ENCODE data around the gene ZRSR2. TPM values are rescaled to one million over a fixed set of nuclear protein-coding genes. Genes with fewer than 3 reads are reported as not detected.

ZRSR2 gene
- total and polyA plus RNA-seq, 7 donors, result 7.4 to 22.2 (median 10.7) TPM

GRCh38 chrX:15864629-15865028 lies 74.3 kb downstream of the ZRSR2 start:
- no peak for TF ChIP-seq CTCF (IDR thresholded peaks at IDR 0.05)
- no peaks in the 10 kb centered on the region for H3K36me3 ChIP-seq (ENCODE audit: insufficient read depth in 1 of 2, low read depth in 1 of 2)
- no peaks in the 10 kb centered on the region for H3K9me3 ChIP-seq
- intact Hi-C loops (cut with DNase I), result no loop called here
- peak in 2 of 4 donors; percentile 33 to 56 for ATAC-seq
- H3K27me3 ChIP-seq (ENCODE audit: insufficient read depth in 3 of 3, low read length in 2 of 3), result peaks cover 0 to 23% (median 0%) of the 10 kb centered on the region in 3 donors
- no peak overlapping the region for H3K4me3 ChIP-seq
- peak overlapping the region; percentile 69 for H3K27ac ChIP-seq
- no peak for DNase-seq
- H3K4me1 ChIP-seq, result peaks cover 9% of the 10 kb centered on the region

GRCh38 chrX:15866147-15866546 lies 75.9 kb downstream of the ZRSR2 start:
- Histone ChIP-seq H3K4me3 (no peak overlapping the region), H3K36me3 (ENCODE audit: insufficient read depth in 1 of 2, low read depth in 1 of 2) (no peaks in the 10 kb centered on the region), H3K27ac (no peak overlapping the region), H3K9me3 (no peaks in the 10 kb centered on the region), H3K27me3 (ENCODE audit: insufficient read depth in 3 of 3, low read length in 2 of 3) (peaks cover 0 to 28% (median 0%) of the 10 kb centered on the region in 3 donors), H3K4me1 (peaks cover 9% of the 10 kb centered on the region)
- no peak for TF ChIP-seq CTCF (IDR thresholded peaks at IDR 0.05)
- DNase-seq, result no peak
- WGBS, 3 donors, result 73 to 93% (median 88%) methylated on average over 3 of the region's 3 CpGs
- ATAC-seq, result no peak
- intact Hi-C loops (cut with DNase I), result no loop called here

- ATAC-seq (no peak), DNase-seq (no peak)
- intact Hi-C loops (cut with DNase I), result no loop called here
- Histone ChIP-seq H3K27me3 (ENCODE audit: insufficient read depth in 3 of 3, low read length in 2 of 3) (peaks cover 0 to 34% (median 0%) of the 10 kb centered on the region in 3 donors), H3K4me3 (no peak overlapping the region), H3K27ac (no peak overlapping the region), H3K9me3 (no peaks in the 10 kb centered on the region), H3K36me3 (ENCODE audit: insufficient read depth in 1 of 2, low read depth in 1 of 2) (no peaks in the 10 kb centered on the region), H3K4me1 (no peaks in the 10 kb centered on the region)
- no peak for TF ChIP-seq CTCF (IDR thresholded peaks at IDR 0.05)
- WGBS, 3 donors, result 97 to 98% (median 97%) methylated on average over 4 of the region's 4 CpGs
Measured at GRCh38 chrX:15869695-15870094, 79.4 kb downstream of the ZRSR2 start.

- H3K4me3 ChIP-seq, result no peak overlapping the region
- no peaks in the 10 kb centered on the region for H3K9me3 ChIP-seq
- DNase-seq (no peak), ATAC-seq (no peak)
- 82 to 91% (median 84%) methylated on average over 4 of the region's 4 CpGs for WGBS, 3 donors
- H3K36me3 ChIP-seq (ENCODE audit: insufficient read depth in 1 of 2, low read depth in 1 of 2), result no peaks in the 10 kb centered on the region
- H3K27me3 ChIP-seq (ENCODE audit: insufficient read depth in 3 of 3, low read length in 2 of 3), result peaks cover 0 to 34% (median 0%) of the 10 kb centered on the region in 3 donors
- no peak overlapping the region for H3K27ac ChIP-seq
- no peak for TF ChIP-seq CTCF (IDR thresholded peaks at IDR 0.05)
- no peaks in the 10 kb centered on the region for H3K4me1 ChIP-seq
- intact Hi-C loops (cut with DNase I), result no loop called here
Measured at GRCh38 chrX:15870310-15870709, 80.0 kb downstream of the ZRSR2 start.

Other genes with a start within 250 kb of the ZRSR2 start
- gene ACE2, start 189.5 kb upstream of the ZRSR2 start, total RNA-seq, result under 1 TPM; 0.19 to 0.74 (median 0.42) TPM
- gene ACE2, start 189.5 kb upstream of the ZRSR2 start, polyA plus RNA-seq, result 10 to 100 TPM in 1 of 3 donors, 1 to 10 TPM in 1, under 1 TPM in 1; 0.42 to 13.5 (median 1.1) TPM
- gene CLTRN, start 125.7 kb upstream of the ZRSR2 start, total RNA-seq, result not detected
- not detected for gene CLTRN, start 125.7 kb upstream of the ZRSR2 start, polyA plus RNA-seq
- gene CA5B, start 52.2 kb upstream of the ZRSR2 start, total RNA-seq, result 1 to 10 TPM in 3 of 4 donors, under 1 TPM in 1; 0.91 to 2.7 (median 1.5) TPM
- under 1 TPM; 0.25 to 0.60 (median 0.57) TPM for gene CA5B, start 52.2 kb upstream of the ZRSR2 start, polyA plus RNA-seq
- gene AP1S2, start 64.3 kb downstream of the ZRSR2 start, total RNA-seq, result 100 to 1,000 TPM in 2 of 4 donors, 10 to 100 TPM in 2; 80.4 to 162 (median 120) TPM
- 100 to 1,000 TPM in 2 of 3 donors, 10 to 100 TPM in 1; 80.0 to 133 (median 116) TPM for gene AP1S2, start 64.3 kb downstream of the ZRSR2 start, polyA plus RNA-seq